ENCODE data around the gene NR1H4.
"Not testable (repeated sequence)": the region's sequence is repeated elsewhere in the genome, so short reads cannot be mapped to it uniquely, and the experiment has no call there.

Gene NR1H4

DNA sequence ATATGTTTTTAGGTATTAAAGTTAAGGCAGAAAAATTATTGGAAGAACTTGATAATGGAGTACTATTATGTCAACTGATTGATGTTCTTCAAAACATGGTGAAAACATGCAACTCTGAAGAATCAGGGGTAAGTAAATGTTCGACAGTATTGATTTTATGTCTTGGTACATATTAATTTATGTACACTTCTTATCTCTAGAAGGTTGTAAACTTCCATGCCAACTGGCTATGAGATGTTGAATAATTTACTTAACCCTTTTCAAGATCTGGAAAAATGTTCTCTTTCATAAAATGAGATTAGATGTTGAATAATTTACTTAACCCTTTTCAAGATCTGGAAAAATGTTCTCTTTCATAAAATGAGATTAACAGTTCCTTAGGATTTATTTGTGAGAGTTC lies 128.0 kb downstream of the NR1H4 start:
- no peak overlapping the region for H3K27ac ChIP-seq
- TF ChIP-seq ZFX (IDR thresholded peaks at IDR 0.05; ENCODE audit: borderline replicate concordance), result no peak
- TF ChIP-seq, protein P1, sequence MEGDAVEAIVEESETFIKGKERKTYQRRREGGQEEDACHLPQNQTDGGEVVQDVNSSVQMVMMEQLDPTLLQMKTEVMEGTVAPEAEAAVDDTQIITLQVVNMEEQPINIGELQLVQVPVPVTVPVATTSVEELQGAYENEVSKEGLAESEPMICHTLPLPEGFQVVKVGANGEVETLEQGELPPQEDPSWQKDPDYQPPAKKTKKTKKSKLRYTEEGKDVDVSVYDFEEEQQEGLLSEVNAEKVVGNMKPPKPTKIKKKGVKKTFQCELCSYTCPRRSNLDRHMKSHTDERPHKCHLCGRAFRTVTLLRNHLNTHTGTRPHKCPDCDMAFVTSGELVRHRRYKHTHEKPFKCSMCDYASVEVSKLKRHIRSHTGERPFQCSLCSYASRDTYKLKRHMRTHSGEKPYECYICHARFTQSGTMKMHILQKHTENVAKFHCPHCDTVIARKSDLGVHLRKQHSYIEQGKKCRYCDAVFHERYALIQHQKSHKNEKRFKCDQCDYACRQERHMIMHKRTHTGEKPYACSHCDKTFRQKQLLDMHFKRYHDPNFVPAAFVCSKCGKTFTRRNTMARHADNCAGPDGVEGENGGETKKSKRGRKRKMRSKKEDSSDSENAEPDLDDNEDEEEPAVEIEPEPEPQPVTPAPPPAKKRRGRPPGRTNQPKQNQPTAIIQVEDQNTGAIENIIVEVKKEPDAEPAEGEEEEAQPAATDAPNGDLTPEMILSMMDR (IDR thresholded peaks at IDR 0.05), result no peak

DNA sequence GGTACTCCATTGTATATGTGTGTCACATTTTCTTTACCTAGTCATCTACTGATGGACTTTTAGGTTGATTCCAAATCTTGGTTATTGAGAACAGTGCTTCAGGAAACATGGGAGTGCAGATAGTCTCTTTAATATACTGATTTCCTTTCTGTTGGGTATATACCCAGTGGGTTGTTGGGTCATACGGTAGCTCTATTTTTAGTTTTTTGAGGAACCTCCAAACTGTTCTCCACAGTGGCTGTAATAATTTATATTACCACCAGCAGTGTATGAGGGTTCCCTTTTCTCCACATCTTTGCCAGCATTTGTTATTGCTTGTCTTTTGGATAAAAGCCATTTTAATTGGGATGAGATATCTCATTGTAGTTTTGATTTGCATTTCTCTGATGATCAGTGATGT lies 129.3 kb downstream of the NR1H4 start:
- H3K27ac ChIP-seq, result not testable (repeated sequence)

DNA sequence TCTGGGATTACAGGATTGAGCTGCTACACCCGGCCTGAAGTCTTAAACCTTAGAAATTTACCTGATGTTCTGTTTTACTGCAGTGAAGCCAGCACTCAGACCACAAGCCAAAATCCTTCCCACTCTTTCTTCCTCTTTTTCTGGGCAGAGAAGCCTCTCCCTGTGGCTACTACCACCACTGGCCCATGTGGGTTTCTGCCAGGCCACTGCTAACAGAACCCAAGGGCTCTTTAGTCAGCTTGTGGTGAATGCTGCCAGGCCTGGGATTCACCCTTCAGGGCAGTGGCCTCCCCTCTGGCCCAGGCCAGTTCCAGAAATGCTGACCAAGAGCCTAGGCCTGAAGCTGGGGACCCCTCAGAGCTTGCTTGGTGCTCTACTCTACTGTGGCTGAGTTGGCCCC lies 135.1 kb downstream of the NR1H4 start:
- TF ChIP-seq, protein P1 (IDR thresholded peaks at IDR 0.05), result no peak
- TF ChIP-seq ZFX (IDR thresholded peaks at IDR 0.05; ENCODE audit: borderline replicate concordance), result no peak
- no peak overlapping the region for H3K27ac ChIP-seq

DNA sequence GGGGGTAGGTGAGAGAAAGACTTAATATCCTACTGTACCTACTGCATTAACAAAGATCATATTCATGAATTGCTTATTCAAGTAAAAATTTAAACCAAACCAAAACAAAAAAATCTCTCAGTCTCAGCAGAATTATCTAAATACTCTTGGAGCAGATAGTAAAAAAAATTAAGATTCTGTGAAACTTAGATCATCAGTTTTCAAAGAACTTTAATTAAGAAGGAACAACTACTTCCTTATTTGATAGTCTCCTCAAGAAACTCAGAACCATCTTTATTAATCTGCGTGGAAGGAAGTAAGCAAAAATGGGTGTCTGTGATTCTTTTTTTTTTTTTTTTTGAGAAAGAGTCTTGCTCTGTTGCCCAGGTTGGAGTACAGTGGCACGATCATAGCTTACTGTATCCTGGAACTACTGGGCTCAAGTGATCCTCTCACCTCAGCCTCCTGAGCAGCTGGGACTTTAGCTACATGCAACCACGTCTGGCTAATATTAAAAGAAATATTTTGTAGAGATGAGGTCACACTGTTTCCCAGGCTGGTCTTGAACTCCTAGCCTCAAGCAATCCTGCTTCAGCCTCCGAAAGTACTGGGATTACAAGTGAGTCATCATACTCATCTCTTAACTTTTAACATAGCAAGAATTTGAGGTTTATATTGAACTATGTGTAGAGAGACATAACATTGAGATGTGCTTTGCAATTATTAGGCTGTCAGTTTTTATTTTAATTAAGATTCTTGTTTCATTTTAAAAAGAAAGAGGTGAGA lies 137.2 kb downstream of the NR1H4 start:
- no peak for TF ChIP-seq ZFX (IDR thresholded peaks at IDR 0.05; ENCODE audit: borderline replicate concordance)
- TF ChIP-seq, protein P1 (IDR thresholded peaks at IDR 0.05), result no peak
- H3K27ac ChIP-seq, result no peak overlapping the region

DNA sequence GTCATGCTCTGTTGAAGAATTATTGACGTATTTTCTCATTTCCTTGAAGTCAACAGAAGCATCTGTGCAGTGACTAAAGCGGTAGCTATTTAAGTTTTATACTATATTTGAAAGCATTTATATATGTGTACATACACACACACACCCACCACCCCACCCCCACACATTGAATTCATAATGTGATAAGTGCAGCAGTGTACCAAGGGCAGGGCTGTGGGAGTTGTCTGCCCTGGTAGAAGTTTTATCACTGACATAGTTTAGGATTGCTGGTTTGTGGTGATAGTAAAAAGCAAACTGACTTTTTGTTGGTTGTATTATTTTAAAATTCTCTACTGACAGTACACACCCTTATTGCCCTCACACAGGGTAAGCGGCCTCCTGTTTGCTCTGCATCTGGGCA lies 138.9 kb downstream of the NR1H4 start:
- no peak for TF ChIP-seq ZFX (IDR thresholded peaks at IDR 0.05; ENCODE audit: borderline replicate concordance)
- TF ChIP-seq, protein P1 (IDR thresholded peaks at IDR 0.05), result no peak
- no peak overlapping the region for H3K27ac ChIP-seq
